ENCODE data around the gene SIN3A.

SIN3A gene

GRCh38 chr15:75431270-75431669 is 20.2 kb downstream of the SIN3A start:
- Histone ChIP-seq H3K79me2 (ENCODE audit: control insufficient read depth, insufficient read depth, low read length, poor library complexity) (peaks cover 2% of the 10 kb centered on the region), H4K12ac (ENCODE audit: low read depth, low read length) (no peak overlapping the region), H2AFZ (ENCODE audit: insufficient read depth, low read length, poor library complexity) (no peak overlapping the region), H3K27me3 (ENCODE audit: insufficient read depth, low read length) (no peaks in the 10 kb centered on the region), H2BK5ac (ENCODE audit: low read depth, low read length, poor library complexity) (no peak overlapping the region), H3K23ac (ENCODE audit: low read length) (no peak overlapping the region), H3K4ac (ENCODE audit: low read depth, low read length) (no peak overlapping the region), H2BK120ac (ENCODE audit: insufficient read depth, low read length, poor library complexity) (no peak overlapping the region), H3K4me1 (ENCODE audit: control insufficient read depth in 1 of 2, insufficient read depth in 2 of 2, low read length in 2 of 2) (no peaks in the 10 kb centered on the region), H3K27ac (ENCODE audit: low read depth, low read length) (no peak overlapping the region), H2AK5ac (ENCODE audit: low read length) (no peak overlapping the region), H4K8ac (ENCODE audit: low read depth, low read length) (no peak overlapping the region), H4K91ac (ENCODE audit: low read depth, low read length) (no peak overlapping the region), H3K14ac (ENCODE audit: low read length) (no peak overlapping the region), H3K4me2 (ENCODE audit: low read length) (no peak overlapping the region), H3K4me3 (ENCODE audit: low read depth, low read length) (no peak overlapping the region), H3K9me3 (ENCODE audit: insufficient read depth, low read depth, low read length) (peaks cover 2% of the 10 kb centered on the region), H3K79me1 (ENCODE audit: low read length) (no peaks in the 10 kb centered on the region), H3K36me3 (ENCODE audit: control insufficient read depth in 1 of 2, insufficient read depth in 2 of 2, low read length in 2 of 2) (peaks cover 25 to 29% of the 10 kb centered on the region in 2 experiments), H2BK12ac (ENCODE audit: low read length) (no peak overlapping the region), H3K18ac (ENCODE audit: low read length) (no peak overlapping the region), H3K9ac (ENCODE audit: low read length) (no peak overlapping the region)
- no peak for DNase-seq
- WGBS (ENCODE audit: extremely low coverage, insufficient coverage, insufficient read length) = no CpG with 5 or more reads among the region's 2 CpGs

- H3K9ac ChIP-seq (ENCODE audit: low read length) = no peak overlapping the region
- no peak overlapping the region for H4K12ac ChIP-seq (ENCODE audit: low read depth, low read length)
- no peak overlapping the region for H2AFZ ChIP-seq (ENCODE audit: insufficient read depth, low read length, poor library complexity)
- no peaks in the 10 kb centered on the region for H3K4me1 ChIP-seq (ENCODE audit: control insufficient read depth in 1 of 2, insufficient read depth in 2 of 2, low read length in 2 of 2)
- H2BK12ac ChIP-seq (ENCODE audit: low read length) = no peak overlapping the region
- peaks cover 19 to 24% of the 10 kb centered on the region in 2 experiments for H3K36me3 ChIP-seq (ENCODE audit: control insufficient read depth in 1 of 2, insufficient read depth in 2 of 2, low read length in 2 of 2)
- no peaks in the 10 kb centered on the region for H3K79me1 ChIP-seq (ENCODE audit: low read length)
- peak overlapping the region; percentile 6 for H3K23ac ChIP-seq (ENCODE audit: low read length)
- no peak overlapping the region for H2BK5ac ChIP-seq (ENCODE audit: low read depth, low read length, poor library complexity)
- WGBS (ENCODE audit: extremely low coverage, insufficient coverage, insufficient read length) = no CpG with 5 or more reads among the region's 7 CpGs
- H3K27me3 ChIP-seq (ENCODE audit: insufficient read depth, low read length) = no peaks in the 10 kb centered on the region
- H2BK120ac ChIP-seq (ENCODE audit: insufficient read depth, low read length, poor library complexity) = no peak overlapping the region
- no peak for DNase-seq
- H3K79me2 ChIP-seq (ENCODE audit: control insufficient read depth, insufficient read depth, low read length, poor library complexity) = peaks cover 2% of the 10 kb centered on the region
- H3K4ac ChIP-seq (ENCODE audit: low read depth, low read length) = no peak overlapping the region
- peak overlapping the region; percentile 23 for H3K4me3 ChIP-seq (ENCODE audit: low read depth, low read length)
- peaks cover 2% of the 10 kb centered on the region for H3K9me3 ChIP-seq (ENCODE audit: insufficient read depth, low read depth, low read length)
- H3K4me2 ChIP-seq (ENCODE audit: low read length) = no peak overlapping the region
- no peak overlapping the region for H2AK5ac ChIP-seq (ENCODE audit: low read length)
- H3K27ac ChIP-seq (ENCODE audit: low read depth, low read length) = no peak overlapping the region
- no peak overlapping the region for H3K18ac ChIP-seq (ENCODE audit: low read length)
- H3K14ac ChIP-seq (ENCODE audit: low read length) = no peak overlapping the region
- no peak overlapping the region for H4K8ac ChIP-seq (ENCODE audit: low read depth, low read length)
- H4K91ac ChIP-seq (ENCODE audit: low read depth, low read length) = no peak overlapping the region
Observed at GRCh38 chr15:75430259-75430658, 21.2 kb downstream of the SIN3A start.

DNA sequence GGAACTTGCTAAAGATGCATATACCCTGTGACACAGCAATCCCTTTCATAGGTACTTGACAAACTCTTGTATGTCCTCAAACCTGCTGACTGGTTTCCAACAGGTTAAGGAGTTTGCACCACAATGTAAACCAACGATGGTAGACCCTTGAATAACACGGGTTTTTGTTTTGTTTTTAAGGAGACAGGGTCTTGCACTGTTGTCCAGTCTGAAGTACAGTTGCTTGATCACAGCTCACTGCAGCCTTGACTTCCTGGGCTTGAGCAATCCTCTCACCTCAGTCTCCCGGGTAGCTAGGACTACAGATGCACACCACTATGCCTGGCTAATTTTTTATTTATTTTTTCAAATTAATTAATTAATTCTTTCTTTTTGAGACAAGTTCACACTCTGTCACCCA is 23.3 kb downstream of the SIN3A start:
- no peak overlapping the region for H4K8ac ChIP-seq (ENCODE audit: low read depth, low read length)
- H3K79me2 ChIP-seq (ENCODE audit: control insufficient read depth, insufficient read depth, low read length, poor library complexity) = peaks cover 2% of the 10 kb centered on the region
- no CpG with 5 or more reads among the region's 3 CpGs for WGBS (ENCODE audit: extremely low coverage, insufficient coverage, insufficient read length)
- H2AFZ ChIP-seq (ENCODE audit: insufficient read depth, low read length, poor library complexity) = no peak overlapping the region
- H3K27ac ChIP-seq (ENCODE audit: low read depth, low read length) = no peak overlapping the region
- peaks cover 2% of the 10 kb centered on the region for H3K9me3 ChIP-seq (ENCODE audit: insufficient read depth, low read depth, low read length)
- H3K18ac ChIP-seq (ENCODE audit: low read length) = no peak overlapping the region
- H3K4me1 ChIP-seq (ENCODE audit: control insufficient read depth in 1 of 2, insufficient read depth in 2 of 2, low read length in 2 of 2) = no peaks in the 10 kb centered on the region
- no peak overlapping the region for H2BK120ac ChIP-seq (ENCODE audit: insufficient read depth, low read length, poor library complexity)
- no peak overlapping the region for H3K23ac ChIP-seq (ENCODE audit: low read length)
- H3K4me2 ChIP-seq (ENCODE audit: low read length) = no peak overlapping the region
- no peaks in the 10 kb centered on the region for H3K27me3 ChIP-seq (ENCODE audit: insufficient read depth, low read length)
- no peak overlapping the region for H2AK5ac ChIP-seq (ENCODE audit: low read length)
- H4K12ac ChIP-seq (ENCODE audit: low read depth, low read length) = no peak overlapping the region
- H2BK12ac ChIP-seq (ENCODE audit: low read length) = no peak overlapping the region
- no peak for DNase-seq
- H3K36me3 ChIP-seq (ENCODE audit: control insufficient read depth in 1 of 2, insufficient read depth in 2 of 2, low read length in 2 of 2) = peaks cover 22 to 29% of the 10 kb centered on the region in 2 experiments
- H3K79me1 ChIP-seq (ENCODE audit: low read length) = no peaks in the 10 kb centered on the region
- no peak overlapping the region for H3K4me3 ChIP-seq (ENCODE audit: low read depth, low read length)
- H3K4ac ChIP-seq (ENCODE audit: low read depth, low read length) = no peak overlapping the region
- H2BK5ac ChIP-seq (ENCODE audit: low read depth, low read length, poor library complexity) = no peak overlapping the region
- no peak overlapping the region for H4K91ac ChIP-seq (ENCODE audit: low read depth, low read length)
- H3K14ac ChIP-seq (ENCODE audit: low read length) = no peak overlapping the region
- no peak overlapping the region for H3K9ac ChIP-seq (ENCODE audit: low read length)

DNA sequence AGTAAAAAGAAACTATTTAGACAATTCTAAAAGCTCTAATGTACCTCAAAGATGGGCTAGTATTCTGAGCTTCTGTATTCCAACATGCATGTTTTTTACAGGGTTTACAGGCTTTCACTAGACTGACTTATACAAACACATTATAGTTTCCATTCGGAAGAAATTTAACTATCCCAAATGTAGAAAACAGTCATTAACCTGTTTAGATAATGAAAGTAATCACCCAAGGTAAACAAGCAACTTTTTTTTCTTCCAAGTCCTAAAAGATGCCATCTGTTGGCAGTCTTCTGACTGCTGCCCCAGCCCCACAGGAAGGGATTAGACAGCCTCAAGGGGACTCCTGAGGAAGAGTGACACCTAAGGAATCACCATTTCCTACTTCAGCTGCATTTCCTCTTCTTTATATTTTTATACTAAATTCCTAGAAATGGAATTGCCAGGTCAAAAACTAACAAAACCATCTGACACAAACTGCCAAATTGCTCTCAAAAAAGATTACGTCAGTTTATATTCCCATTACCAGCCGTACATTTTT is 25.5 kb downstream of the SIN3A start:
- Histone ChIP-seq H3K14ac (ENCODE audit: low read length) (no peak overlapping the region), H3K9me3 (ENCODE audit: insufficient read depth, low read depth, low read length) (peaks cover 2% of the 10 kb centered on the region), H3K79me2 (ENCODE audit: control insufficient read depth, insufficient read depth, low read length, poor library complexity) (no peaks in the 10 kb centered on the region), H2AFZ (ENCODE audit: insufficient read depth, low read length, poor library complexity) (no peak overlapping the region), H3K36me3 (ENCODE audit: control insufficient read depth in 1 of 2, insufficient read depth in 2 of 2, low read length in 2 of 2) (peaks cover 31 to 35% of the 10 kb centered on the region in 2 experiments), H3K27ac (ENCODE audit: low read depth, low read length) (no peak overlapping the region), H3K79me1 (ENCODE audit: low read length) (no peaks in the 10 kb centered on the region), H3K4me2 (ENCODE audit: low read length) (no peak overlapping the region), H2BK12ac (ENCODE audit: low read length) (no peak overlapping the region), H4K91ac (ENCODE audit: low read depth, low read length) (no peak overlapping the region), H4K8ac (ENCODE audit: low read depth, low read length) (no peak overlapping the region), H3K4me1 (ENCODE audit: control insufficient read depth in 1 of 2, insufficient read depth in 2 of 2, low read length in 2 of 2) (no peaks in the 10 kb centered on the region), H2BK120ac (ENCODE audit: insufficient read depth, low read length, poor library complexity) (no peak overlapping the region), H3K27me3 (ENCODE audit: insufficient read depth, low read length) (no peaks in the 10 kb centered on the region), H3K4ac (ENCODE audit: low read depth, low read length) (no peak overlapping the region), H3K18ac (ENCODE audit: low read length) (no peak overlapping the region), H3K9ac (ENCODE audit: low read length) (no peak overlapping the region), H2AK5ac (ENCODE audit: low read length) (no peak overlapping the region), H3K23ac (ENCODE audit: low read length) (no peak overlapping the region), H2BK5ac (ENCODE audit: low read depth, low read length, poor library complexity) (no peak overlapping the region), H4K12ac (ENCODE audit: low read depth, low read length) (no peak overlapping the region), H3K4me3 (ENCODE audit: low read depth, low read length) (no peak overlapping the region)
- no peak for DNase-seq
- no CpG with 5 or more reads among the region's 3 CpGs for WGBS (ENCODE audit: extremely low coverage, insufficient coverage, insufficient read length)
